NCI-H1694 (cell line): ENCODE results near the gene NDUFB3.
"Not testable (repeated sequence)": the region's sequence is repeated elsewhere in the genome, so short reads cannot be mapped to it uniquely, and the experiment has no call there.

Experiments
- DNase-seq: peaks from one replicate; lab custom pipeline; 2025; lab: John Stamatoyannopoulos, UW

Gene NDUFB3

GRCh38 chr2:201093573-201093972 lies 21.8 kb downstream of the NDUFB3 start:
- no peak for DNase-seq

GRCh38 chr2:201100497-201100896 lies 28.7 kb downstream of the NDUFB3 start:
- DNase-seq: no peak

DNA sequence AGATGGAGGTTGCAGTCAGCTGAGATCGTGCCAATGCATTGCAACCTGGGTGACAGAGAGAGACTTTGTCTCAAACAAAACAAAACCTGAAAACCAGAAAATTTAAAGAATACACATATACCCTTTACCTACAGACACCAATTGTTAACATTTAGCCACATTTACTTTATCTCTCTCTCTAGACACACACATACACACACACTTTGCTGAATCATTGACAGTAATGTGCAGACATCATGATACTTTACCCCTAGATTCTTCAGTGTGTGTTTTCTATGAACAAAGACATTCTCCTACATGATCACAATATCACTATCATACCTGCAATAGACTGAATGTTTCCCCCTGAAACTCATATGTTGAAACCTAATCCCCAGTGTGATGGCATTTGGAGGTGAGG lies 34.0 kb downstream of the NDUFB3 start:
- no peak for DNase-seq

GRCh38 chr2:201107624-201108023 lies 35.8 kb downstream of the NDUFB3 start:
- no peak for DNase-seq

GRCh38 chr2:201108341-201108740 lies 36.5 kb downstream of the NDUFB3 start:
- DNase-seq: peak; percentile 39

- DNase-seq: no peak
These were observed 37.4 kb downstream of the NDUFB3 start for GRCh38 chr2:201109186-201109585.

- DNase-seq: no peak
These were observed 38.8 kb downstream of the NDUFB3 start for GRCh38 chr2:201110615-201111014.

DNA sequence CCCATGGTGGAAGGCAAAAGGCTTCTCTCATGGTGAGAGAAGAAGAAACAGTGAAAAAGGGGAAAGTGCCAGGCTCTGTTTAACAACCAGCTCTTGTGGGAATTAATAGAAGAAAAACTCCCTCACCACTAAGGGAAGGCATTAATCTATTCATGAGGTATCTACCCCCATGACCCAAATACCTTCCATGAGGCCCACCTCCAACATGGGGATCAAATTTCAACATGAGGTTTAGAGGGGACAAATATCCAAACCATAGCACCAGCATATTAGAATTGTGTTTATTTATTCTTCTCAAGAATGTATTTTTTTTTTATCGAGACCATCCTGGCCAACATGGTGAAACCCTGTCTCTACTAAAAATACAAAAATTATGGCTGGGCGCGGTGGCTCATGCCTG lies 39.3 kb downstream of the NDUFB3 start:
- DNase-seq: no peak

DNA sequence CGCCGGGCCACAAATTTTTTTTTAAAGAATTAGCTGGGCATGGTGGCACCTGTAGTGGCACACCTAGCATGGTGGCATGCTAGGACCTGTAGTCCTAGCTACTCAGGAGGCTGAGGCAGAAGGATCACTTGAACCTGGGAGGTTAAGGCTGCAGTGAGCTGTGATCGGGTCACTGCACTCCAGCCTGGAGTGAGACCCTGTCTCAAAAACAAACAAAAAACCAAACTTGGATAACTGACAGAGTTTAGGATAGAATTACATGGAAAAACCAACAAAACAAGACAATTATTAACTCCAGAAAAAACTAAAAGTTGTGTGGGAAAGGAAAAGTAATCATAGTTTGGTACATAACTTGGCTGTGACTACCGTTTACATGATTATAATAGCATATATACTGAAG lies 42.5 kb downstream of the NDUFB3 start:
- no peak for DNase-seq

DNA sequence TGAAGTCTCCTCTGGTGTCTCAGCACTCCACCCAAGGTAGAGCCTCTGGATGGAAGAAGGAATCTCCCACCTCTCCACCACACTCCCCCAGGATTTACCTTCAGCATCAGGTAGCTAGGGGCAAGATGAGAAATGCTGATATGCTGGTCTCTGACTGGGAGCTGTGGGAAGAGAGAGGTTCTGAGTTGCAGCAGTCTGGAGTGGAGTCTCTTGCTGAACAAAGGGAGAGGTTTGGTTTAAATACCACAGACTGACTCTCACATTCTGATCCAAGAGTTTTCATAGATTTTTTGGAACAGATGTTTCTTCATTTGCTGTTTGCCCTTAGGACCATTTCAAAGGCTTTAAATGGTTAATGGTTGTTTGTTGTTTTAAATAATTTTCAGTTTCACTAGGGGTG lies 43.0 kb downstream of the NDUFB3 start:
- no peak for DNase-seq

DNA sequence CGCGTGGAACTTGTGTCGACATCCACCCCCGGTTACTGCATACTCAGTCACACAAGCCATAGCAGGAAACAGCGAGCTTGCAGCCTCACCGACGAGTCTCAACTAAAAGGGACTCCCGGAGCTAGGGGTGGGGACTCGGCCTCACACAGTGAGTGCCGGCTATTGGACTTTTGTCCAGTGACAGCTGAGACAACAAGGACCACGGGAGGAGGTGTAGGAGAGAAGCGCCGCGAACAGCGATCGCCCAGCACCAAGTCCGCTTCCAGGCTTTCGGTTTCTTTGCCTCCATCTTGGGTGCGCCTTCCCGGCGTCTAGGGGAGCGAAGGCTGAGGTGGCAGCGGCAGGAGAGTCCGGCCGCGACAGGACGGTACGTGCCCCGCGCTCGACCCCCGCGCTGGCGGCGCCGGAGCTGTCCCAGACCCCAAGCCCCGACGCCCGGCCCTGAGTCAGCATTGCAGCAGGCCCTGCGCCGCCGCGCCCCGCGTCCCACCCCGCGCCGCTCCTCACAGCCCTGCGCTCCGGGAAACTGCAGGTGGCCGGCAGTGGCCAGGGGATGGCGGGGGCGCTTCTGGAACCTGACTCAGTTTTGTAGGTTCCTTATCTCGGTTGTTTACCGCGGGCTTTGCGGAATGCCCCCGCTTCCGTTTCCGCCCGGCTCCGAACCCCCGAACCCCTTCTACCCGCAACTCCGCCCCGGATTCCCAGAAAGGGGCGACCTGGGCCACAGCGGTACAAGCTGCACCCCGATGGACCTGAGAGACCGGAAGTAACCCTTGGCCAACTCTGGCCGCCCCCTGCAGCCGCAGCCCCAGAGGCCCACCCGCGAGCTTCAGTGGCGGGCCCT lies 44.5 kb downstream of the NDUFB3 start, which contains the start of gene CFLAR:
Gene CFLAR (plus strand): TSS at position 50 of the 844 bp plus-strand sequence. CDS start 13,702 bp downstream, outside the sequence.
- peak; percentile 11 for DNase-seq

DNA sequence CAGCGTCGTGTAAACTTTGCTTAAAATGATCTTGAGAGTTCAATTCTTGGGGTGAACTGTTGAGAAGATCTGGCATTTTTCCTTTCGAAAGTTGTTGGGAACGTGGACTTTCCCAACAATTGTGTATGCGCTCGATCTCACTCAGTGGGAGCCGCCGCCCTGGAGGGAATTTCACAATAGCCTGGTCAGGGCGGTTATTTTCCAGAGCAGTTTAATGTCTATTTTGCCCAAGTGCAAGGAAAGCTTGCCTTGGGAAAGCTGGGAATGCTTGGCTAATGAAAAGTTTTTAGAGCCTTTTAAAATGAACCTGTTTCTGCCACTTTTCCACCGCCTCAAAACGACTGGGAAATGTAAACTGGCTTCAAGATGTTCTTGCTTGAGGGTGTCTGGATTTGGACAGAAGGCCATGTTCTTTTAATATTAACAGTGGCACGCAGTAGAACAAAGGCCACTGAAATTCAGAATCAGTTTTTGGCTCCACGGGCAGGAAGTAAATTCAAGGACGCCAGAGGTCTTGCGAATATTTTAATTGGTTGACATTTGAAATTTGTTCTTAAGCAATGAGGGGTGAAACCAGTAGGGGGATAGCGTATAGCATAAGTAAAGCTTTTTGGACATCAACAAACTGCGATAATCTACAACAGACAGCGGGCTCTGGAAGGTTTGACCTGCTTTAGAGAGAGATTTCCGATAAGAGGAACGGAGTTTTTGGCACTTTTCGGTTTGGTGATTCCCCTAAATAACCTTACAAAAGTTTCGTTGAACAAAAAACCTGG lies 45.3 kb downstream of the NDUFB3 start:
- DNase-seq: peak; percentile 36

DNA sequence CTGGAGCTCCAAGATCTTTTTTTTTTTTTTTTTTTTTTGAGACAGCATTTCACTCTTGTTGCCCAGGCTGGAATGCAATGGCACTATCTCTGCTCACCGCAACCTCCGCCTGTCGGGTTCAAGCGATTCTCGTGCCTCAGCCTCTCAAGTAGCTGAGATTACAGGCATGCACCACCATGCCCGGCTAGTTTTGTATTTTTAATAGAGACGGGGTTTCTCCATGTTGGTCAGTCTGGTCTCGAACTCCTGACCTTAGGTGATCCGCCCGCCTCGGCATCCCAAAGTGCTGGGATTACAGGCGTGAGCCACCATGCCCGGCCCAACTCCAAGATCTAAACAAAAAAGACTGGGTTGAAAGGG lies 45.9 kb downstream of the NDUFB3 start:
- not testable (repeated sequence) for DNase-seq

GRCh38 chr2:201118121-201118960 lies 46.5 kb downstream of the NDUFB3 start:
- peak; percentile 75 for DNase-seq

GRCh38 chr2:201118961-201119854 lies 47.4 kb downstream of the NDUFB3 start:
- DNase-seq: peak; percentile 34

DNA sequence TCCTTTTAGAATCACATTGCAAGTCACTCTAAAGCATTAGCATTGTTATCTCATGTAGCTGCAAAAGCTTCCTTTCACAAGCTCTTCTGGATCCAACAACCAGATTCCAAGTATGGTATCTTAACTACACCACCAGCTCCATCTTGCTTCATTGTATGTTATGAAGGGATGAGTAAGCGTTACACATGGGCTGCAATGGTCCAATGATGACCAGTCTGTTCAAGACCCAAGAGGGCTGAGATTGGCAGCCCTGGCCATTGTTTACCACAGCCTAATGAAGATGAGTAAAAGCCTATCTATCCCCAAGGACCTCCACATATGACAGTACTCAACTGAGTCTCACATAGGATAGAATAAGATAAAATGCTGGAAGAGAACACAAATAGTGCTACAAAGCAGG lies 50.5 kb downstream of the NDUFB3 start:
- no peak for DNase-seq

DNA sequence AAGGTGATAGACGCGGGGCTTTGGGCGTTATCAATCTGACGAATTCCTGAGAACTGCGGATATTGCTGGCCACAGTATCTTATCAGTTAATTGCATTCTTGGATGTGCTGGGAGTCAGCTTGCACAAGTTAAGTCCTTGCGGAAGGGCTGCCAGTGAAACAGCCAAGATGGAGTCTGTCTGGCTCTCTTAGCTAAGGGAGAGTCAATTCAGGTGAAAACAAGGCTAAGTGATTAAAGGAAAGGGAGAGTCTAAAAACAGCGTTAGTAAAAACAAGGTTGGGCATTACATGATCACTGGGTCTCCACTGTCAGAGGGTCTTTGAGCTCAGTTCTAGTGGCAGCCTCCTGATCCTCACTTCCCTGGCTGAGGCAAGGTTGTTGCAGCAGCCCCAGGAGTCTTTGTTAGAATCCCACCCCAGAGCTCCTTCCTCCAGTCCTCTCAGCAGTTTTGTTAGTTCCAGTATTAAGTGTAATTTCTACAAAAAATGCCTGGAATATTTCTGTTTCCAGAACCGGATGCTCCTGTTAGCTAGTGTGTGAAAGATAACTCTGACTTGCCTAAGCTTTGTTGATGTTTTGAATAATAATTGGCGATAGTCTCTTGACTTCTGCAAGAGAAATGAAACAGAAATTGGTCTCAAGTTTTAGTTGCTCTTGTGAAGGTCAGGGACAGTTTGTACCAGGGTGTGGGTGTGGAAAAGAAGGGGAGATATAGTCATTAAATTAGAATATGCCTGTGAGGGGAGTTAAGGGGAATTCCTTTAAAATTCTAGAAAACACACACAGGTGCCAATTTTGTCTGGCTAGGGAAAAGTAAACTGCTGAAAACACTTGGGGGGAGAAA lies 54.7 kb downstream of the NDUFB3 start:
- DNase-seq: no peak

DNA sequence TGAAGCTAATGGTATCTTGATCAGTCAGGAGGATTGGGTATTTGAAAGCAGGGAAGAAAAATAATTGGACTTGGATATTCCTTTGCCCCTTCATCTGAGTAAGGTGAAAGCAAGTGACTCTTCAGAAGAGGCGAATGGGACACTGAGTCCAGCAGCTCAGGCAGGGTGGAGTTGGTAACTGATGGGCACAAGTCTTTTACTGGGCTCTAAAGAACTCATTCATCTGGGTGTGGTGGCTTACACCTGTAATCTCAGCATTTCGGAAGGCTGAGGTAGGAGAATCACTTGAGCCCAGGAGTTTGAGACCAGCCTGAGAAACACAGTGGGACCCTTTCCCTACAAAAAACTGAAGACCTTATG lies 55.3 kb downstream of the NDUFB3 start:
- DNase-seq: no peak

GRCh38 chr2:201127570-201127969 lies 55.8 kb downstream of the NDUFB3 start:
- peak; percentile 92 for DNase-seq

DNA sequence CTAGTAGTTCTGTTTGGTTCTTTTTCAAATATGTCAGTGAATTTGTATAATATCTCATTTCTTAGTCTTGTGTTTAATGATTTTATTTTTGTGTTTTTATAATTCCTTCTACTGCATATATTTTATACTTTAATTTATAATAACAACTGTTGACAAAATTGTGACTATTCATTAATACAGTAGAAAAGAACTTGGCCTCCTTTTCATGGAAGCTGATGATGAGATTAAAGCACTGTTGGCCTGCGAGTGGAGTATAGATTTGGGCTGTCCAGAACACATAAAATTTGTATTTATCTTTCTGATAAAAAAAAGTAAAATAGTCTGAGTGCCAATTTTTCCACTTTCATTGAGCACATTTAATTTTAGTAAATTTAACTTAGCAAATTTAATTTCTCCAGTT lies 56.2 kb downstream of the NDUFB3 start:
- no peak for DNase-seq
